A549 (cell line): ENCODE measurements around the gene NDUFAF5. TPM values are rescaled to one million over a fixed set of nuclear protein-coding genes. Genes with fewer than 3 reads are reported as not detected.

Source experiments
- ATAC-seq, 2 experiments: fragments of 200-7000 bp in 1 of 2; fragments of >200 bp in 1 of 2; cut with Nextera tagmentation in 1 of 2; cut with Tn5 transposase in 1 of 2; 3 replicates each; pipeline versions ENCODE4 v1.8.0 to v1.9.1; 2018 to 2020; ENCODE audit warnings: mild to moderate bottlenecking in 1 of 2, moderate library complexity in 1 of 2
- CTCF ChIA-PET: fragments of 300-600 bp; sonication (Branson Sonifier 250); formaldehyde crosslinking; extraction: SDS; loops from one replicate; lab custom pipeline; 2021; ENCODE audit warnings: antibody characterized with exemption, inconsistent platforms; lab: Yijun Ruan, JAX
- POLR2A ChIA-PET: fragments of 350-600 bp; formaldehyde crosslinking; extraction: SDS; loops from one replicate; lab custom pipeline; 2021; ENCODE audit warnings: antibody characterized with exemption, inconsistent platforms; lab: Yijun Ruan, JAX
- DNase-seq, 2 experiments: peaks; one replicate each; pipeline versions ENCODE4 v3.0.0 to v3.0.0-alpha.2; 2011 to 2016; ENCODE audit warnings: low read depth in 1 of 2, low spot score in 1 of 2
- FAIRE-seq: peaks from 2 replicates; lab custom pipeline; 2011; peaks lifted over from hg19 to GRCh38; lab: Jason Lieb, UNC
- H3K27ac ChIP-seq, 2 experiments: fragments of >200 bp; sonication (Bioruptor Twin); formaldehyde crosslinking; 3 replicates each; pipeline ENCODE4 v1.5.1; 2016 to 2017
- H3K4me1 ChIP-seq: fragments of >200 bp; sonication (Bioruptor Twin); formaldehyde crosslinking; 3 replicates; pipeline ENCODE4 v1.6.1; 2016
- H3K4me2 ChIP-seq: fragments of >200 bp; sonication (Bioruptor Twin); formaldehyde crosslinking; 3 replicates; pipeline ENCODE4 v1.6.1; 2016
- H3K4me3 ChIP-seq: fragments of >200 bp; sonication (Bioruptor Twin); formaldehyde crosslinking; 3 replicates; pipeline ENCODE4 v1.5.1; 2016
- H3K9me3 ChIP-seq: fragments of >200 bp; sonication (Bioruptor Twin); formaldehyde crosslinking; 3 replicates; pipeline ENCODE4 v1.6.1; 2016
- ATOH8 ChIP-seq: fragments of 250-450 bp; sonication (Bioruptor Pico); IDR thresholded peaks from 2 replicates; pipeline ENCODE4 v1.5.0; 2020; ENCODE audit warnings: low read depth, mild to moderate bottlenecking, moderate library complexity
- BCL3 ChIP-seq: fragments of >200 bp; sonication (Bioruptor Twin); formaldehyde crosslinking; IDR thresholded peaks from 3 replicates; pipeline ENCODE4 v1.6.1; 2016
- BHLHE40 ChIP-seq: IDR thresholded peaks from 2 replicates; pipeline ENCODE4 v1.6.1; 2012; ENCODE audit warnings: low read depth, low read length, inconsistent platforms
- CEBPB ChIP-seq, 2 experiments: fragments of >200 bp in 1 of 2; sonication (Bioruptor Twin) in 1 of 2; formaldehyde crosslinking in 1 of 2; IDR thresholded peaks; 2 replicates each; pipeline ENCODE4 v1.6.1; 2012 to 2016
- CTCF ChIP-seq: fragments of >200 bp; sonication (Bioruptor Twin); formaldehyde crosslinking; IDR thresholded peaks from 3 replicates; pipeline ENCODE4 v1.5.1; 2016
- EHF ChIP-seq: fragments of 250-450 bp; sonication (Bioruptor Pico); IDR thresholded peaks from 2 replicates; pipeline ENCODE4 v1.5.0; 2020; ENCODE audit warnings: mild to moderate bottlenecking
- FOSB ChIP-seq: fragments of 250-450 bp; sonication (Bioruptor Pico); IDR thresholded peaks from 2 replicates; pipeline ENCODE4 v1.5.0; 2020; ENCODE audit warnings: mild to moderate bottlenecking, moderate library complexity
- HDAC2 ChIP-seq: fragments of 200-600 bp; sonication (generic); IDR thresholded peaks from 2 replicates; pipeline ENCODE4 v1.6.1; 2016
- HEYL ChIP-seq: fragments of 250-450 bp; sonication (Bioruptor Pico); IDR thresholded peaks from 2 replicates; pipeline ENCODE4 v1.8.0; 2021; ENCODE audit warnings: mild to moderate bottlenecking, moderate library complexity
- HOXA7 ChIP-seq: fragments of 250-450 bp; sonication (Bioruptor Pico); IDR thresholded peaks from 2 replicates; pipeline ENCODE4 v1.5.0; 2020; ENCODE audit warnings: mild to moderate bottlenecking, moderate library complexity
- HOXB13 ChIP-seq: fragments of 250-450 bp; sonication (Bioruptor Pico); IDR thresholded peaks from 2 replicates; pipeline ENCODE4 v1.5.0; 2020; ENCODE audit warnings: low read depth, mild to moderate bottlenecking, moderate library complexity
- NPAS2 ChIP-seq: fragments of 250-450 bp; sonication (Bioruptor Pico); IDR thresholded peaks from 2 replicates; pipeline ENCODE4 v1.8.0; 2022; ENCODE audit warnings: mild to moderate bottlenecking, moderate library complexity, borderline replicate concordance
- PHF8 ChIP-seq: fragments of 200-600 bp; sonication (generic); IDR thresholded peaks from 2 replicates; pipeline ENCODE4 v1.6.1; 2016; ENCODE audit warnings: low read depth, mild to moderate bottlenecking, antibody characterized with exemption, moderate library complexity, borderline replicate concordance
- RAD21 ChIP-seq, 2 experiments: fragments of >200 bp in 1 of 2; sonication (Bioruptor Twin) in 1 of 2; formaldehyde crosslinking in 1 of 2; IDR thresholded peaks in 1 of 2; conservative IDR thresholded peaks in 1 of 2; 2 replicates in 1 of 2; 3 replicates in 1 of 2; pipeline ENCODE4 v1.6.1; 2012 to 2018; ENCODE audit warnings: inconsistent platforms in 1 of 2
- RARB ChIP-seq: fragments of 250-450 bp; sonication (Bioruptor Pico); IDR thresholded peaks from 2 replicates; pipeline ENCODE4 v1.8.0; 2021; ENCODE audit warnings: mild to moderate bottlenecking, moderate library complexity
- RFX5 ChIP-seq: fragments of 450-650 bp; IDR thresholded peaks from 2 replicates; pipeline ENCODE4 v1.7.1; 2014; ENCODE audit warnings: antibody characterized with exemption, mild to moderate bottlenecking, moderate library complexity
- RNF2 ChIP-seq: fragments of 200-600 bp; sonication (generic); IDR thresholded peaks from 2 replicates; pipeline ENCODE4 v1.6.1; 2016; ENCODE audit warnings: low read depth, mild to moderate bottlenecking, antibody characterized with exemption, moderate library complexity, borderline replicate concordance
- SMC3 ChIP-seq: fragments of >200 bp; sonication (Bioruptor Twin); formaldehyde crosslinking; IDR thresholded peaks from 3 replicates; pipeline ENCODE4 v1.6.1; 2018; ENCODE audit warnings: inconsistent platforms
- TFCP2L1 ChIP-seq: fragments of 250-450 bp; sonication (Bioruptor Pico); IDR thresholded peaks from 2 replicates; pipeline ENCODE4 v1.5.0; 2021; ENCODE audit warnings: mild to moderate bottlenecking
- TP53 ChIP-seq: fragments of 250-450 bp; sonication (Bioruptor Pico); IDR thresholded peaks from 2 replicates; pipeline ENCODE4 v1.5.0; 2021; ENCODE audit warnings: mild to moderate bottlenecking, moderate library complexity
- USF2 ChIP-seq: fragments of 450-650 bp; IDR thresholded peaks from 2 replicates; pipeline ENCODE4 v1.6.1; 2014; ENCODE audit warnings: antibody characterized with exemption
- ZC3H11A ChIP-seq: fragments of 450-650 bp; IDR thresholded peaks from 2 replicates; pipeline ENCODE4 v1.6.1; 2014; ENCODE audit warnings: antibody characterized with exemption, mild to moderate bottlenecking
- ZFP36 ChIP-seq: fragments of 450-650 bp; IDR thresholded peaks from 2 replicates; pipeline ENCODE4 v1.6.1; 2014; ENCODE audit warnings: borderline replicate concordance; ENCODE audit not compliant: partially characterized antibody
- ZSCAN20 ChIP-seq: fragments of 250-450 bp; sonication (Bioruptor Pico); IDR thresholded peaks from 2 replicates; pipeline ENCODE4 v1.8.0; 2022; ENCODE audit warnings: mild to moderate bottlenecking, moderate library complexity
- WGBS: methylation state at CpG from one replicate; pipeline ENCODE4 v1.1.6; 2017; ENCODE audit errors: missing lambda C conversion rate; 5-methylcytosine and 5-hydroxymethylcytosine counted together
- polyA plus RNA-seq, 4 experiments: library from polyadenylated mRNA; depleted of rRNA in 3 of 4; stranded (reverse); fragments of >200 nt; fragmentation: RNase III in 1 of 4; extraction: RNeasy Plus Mini Kit Qiagen cat#74134 plus additional on column Dnase treatment in 1 of 4; gene quantifications; 2 replicates in 3 of 4; 3 replicates in 1 of 4; pipeline ENCODE4 v1.2.3, GENCODE V29; 2011 to 2017

The NDUFAF5 gene
- polyA plus RNA-seq, 2 of the 4 experiments (the other 2 are of a cell fraction) = 29.2 to 53.5 TPM

GRCh38 chr20:13788167-13788834 lies 3.5 kb downstream of the NDUFAF5 start:
- Histone ChIP-seq H3K27ac (no peak overlapping the region), H3K4me1 (peaks cover 27% of the 10 kb centered on the region), H3K4me2 (peak overlapping the region; percentile 23; the same call in 2 of the 3 replicates), H3K4me3 (no peak overlapping the region), H3K9me3 (no peaks in the 10 kb centered on the region)
- 5% methylated on average over 1 of the region's 1 CpG for WGBS
- peak; percentile 83 for DNase-seq
- ChIA-PET CTCF (interaction anchor here (0.6 to 2.5 kb wide), 18 partner anchors 8 to 862 kb away, joined by 3 to 17 read pairs (median 4); no protein-coding TSS in a partner anchor), POLR2A (interaction anchor here (0.7 kb wide), 1 partner anchor 448 kb away, joined by 3 read pairs; no protein-coding TSS in a partner anchor)
- peak; percentile 70 to 73; a peak in 5 of 6 replicates for ATAC-seq
- peak; percentile 94 for FAIRE-seq
- no peak for TF ChIP-seq RARB
- no peak for TF ChIP-seq ZFP36
- no peak for TF ChIP-seq ZSCAN20 (CRISPR knock-in tag)
- TF ChIP-seq NPAS2 (CRISPR knock-in tag) = no peak
- peak in 1 of 2 experiments; percentile 68; a peak in 1 of 4 replicates for TF ChIP-seq CEBPB (IDR thresholded peaks at IDR 0.05)
- no peak for TF ChIP-seq ATOH8 (CRISPR knock-in tag)
- TF ChIP-seq PHF8 = no peak
- no peak for TF ChIP-seq EHF (CRISPR knock-in tag)
- TF ChIP-seq HOXB13 (CRISPR knock-in tag) = no peak
- TF ChIP-seq BHLHE40 = no peak
- peak; percentile 69 for TF ChIP-seq CTCF
- TF ChIP-seq HEYL = no peak
- no peak for TF ChIP-seq USF2
- peak; percentile 60; the same call in 2 of the 3 replicates for TF ChIP-seq SMC3
- TF ChIP-seq HDAC2 = no peak
- no peak for TF ChIP-seq FOSB (CRISPR knock-in tag)
- no peak for TF ChIP-seq HOXA7
- TF ChIP-seq TP53 (CRISPR knock-in tag) = no peak
- TF ChIP-seq ZC3H11A = no peak
- no peak for TF ChIP-seq RNF2
- no peak for TF ChIP-seq BCL3
- TF ChIP-seq RFX5 = no peak
- TF ChIP-seq TFCP2L1 = no peak
- peak; percentile 33 to 47; a peak in 4 of 5 replicates for TF ChIP-seq RAD21 (conservative IDR thresholded peaks at IDR 0.05 in 1 of 2, IDR thresholded peaks at IDR 0.05 in 1 of 2)
- TF ChIP-seq, all 56 proteins: peak for 4
